RWPE2 (cell line): ENCODE data around the gene PIK3CD.

ENCODE experiments used
- ATAC-seq: fragments of 200-7000 bp; cut with Tn5 transposase; 3 replicates; pipeline ENCODE4 v1.9.1; 2021; ENCODE audit warnings: low read depth
- DNase-seq: peaks from one replicate; pipeline ENCODE4 v3.0.0-alpha.2; 2020; ENCODE audit warnings: low spot score
- H3K27ac ChIP-seq: fragments of 450-650 bp; 2 replicates; pipeline ENCODE4 v1.5.1; 2017; ENCODE audit warnings: mild to moderate bottlenecking; ENCODE audit not compliant: poor library complexity, severe bottlenecking
- H3K27me3 ChIP-seq: fragments of 250-450 bp; sonication (Bioruptor Pico); 2 replicates; pipeline ENCODE4 v1.5.1; 2021; ENCODE audit warnings: mild to moderate bottlenecking, moderate library complexity; ENCODE audit not compliant: insufficient read depth, poor library complexity, severe bottlenecking
- H3K36me3 ChIP-seq: fragments of 250-450 bp; sonication (Bioruptor Pico); 2 replicates; pipeline ENCODE4 v1.5.1; 2020; ENCODE audit warnings: low read depth, mild to moderate bottlenecking, moderate library complexity
- H3K4me1 ChIP-seq: fragments of 250-450 bp; sonication (Bioruptor Pico); 2 replicates; pipeline ENCODE4 v1.5.1; 2021; ENCODE audit warnings: mild to moderate bottlenecking, moderate library complexity; ENCODE audit not compliant: insufficient read depth, poor library complexity, severe bottlenecking
- H3K4me3 ChIP-seq: fragments of 250-450 bp; sonication (Bioruptor Pico); 2 replicates; pipeline ENCODE4 v1.5.1; 2021; ENCODE audit warnings: mild to moderate bottlenecking, moderate library complexity; ENCODE audit not compliant: severe bottlenecking
- H3K9me3 ChIP-seq: fragments of 250-450 bp; sonication (Bioruptor Pico); 2 replicates; pipeline ENCODE4 v1.5.1; 2021; ENCODE audit warnings: mild to moderate bottlenecking, moderate library complexity; ENCODE audit not compliant: severe bottlenecking
- CTCF ChIP-seq: fragments of 450-650 bp; IDR thresholded peaks from one replicate; pipeline ENCODE4 v1.5.1; 2017; ENCODE audit warnings: mild to moderate bottlenecking, moderate library complexity; ENCODE audit not compliant: poor library complexity, severe bottlenecking

The PIK3CD gene

GRCh38 chr1:9726905-9727595, 75.5 kb downstream of the PIK3CD start:
- no peak for TF ChIP-seq CTCF
- peaks cover 88% of the 10 kb centered on the region for H3K36me3 ChIP-seq
- DNase-seq, result no peak
- no peaks in the 10 kb centered on the region for H3K9me3 ChIP-seq
- H3K27me3 ChIP-seq, result no peaks in the 10 kb centered on the region
- no peak overlapping the region for H3K27ac ChIP-seq
- H3K4me3 ChIP-seq, result no peak overlapping the region
- ATAC-seq, result no peak
- H3K4me1 ChIP-seq, result no peaks in the 10 kb centered on the region

GRCh38 chr1:9728451-9729295, 77.1 kb downstream of the PIK3CD start:
- Histone ChIP-seq H3K27ac (no peak overlapping the region), H3K4me1 (no peaks in the 10 kb centered on the region), H3K9me3 (no peaks in the 10 kb centered on the region), H3K27me3 (no peaks in the 10 kb centered on the region), H3K4me3 (no peak overlapping the region), H3K36me3 (peaks cover 90% of the 10 kb centered on the region)
- TF ChIP-seq CTCF, result no peak
- DNase-seq (no peak), ATAC-seq (no peak)

- no peaks in the 10 kb centered on the region for H3K27me3 ChIP-seq
- no peaks in the 10 kb centered on the region for H3K4me1 ChIP-seq
- H3K4me3 ChIP-seq, result no peak overlapping the region
- ATAC-seq (no peak), DNase-seq (no peak)
- no peak overlapping the region for H3K27ac ChIP-seq
- peaks cover 90% of the 10 kb centered on the region for H3K36me3 ChIP-seq
- no peak for TF ChIP-seq CTCF
- no peaks in the 10 kb centered on the region for H3K9me3 ChIP-seq
Measured at GRCh38 chr1:9729523-9729922, 78.0 kb downstream of the PIK3CD start.

- Histone ChIP-seq H3K36me3 (peaks cover 91% of the 10 kb centered on the region), H3K4me1 (no peaks in the 10 kb centered on the region), H3K27ac (no peak overlapping the region), H3K27me3 (no peaks in the 10 kb centered on the region), H3K4me3 (no peak overlapping the region), H3K9me3 (no peaks in the 10 kb centered on the region)
- no peak for ATAC-seq
- DNase-seq, result no peak
- no peak for TF ChIP-seq CTCF
Measured at GRCh38 chr1:9730096-9730901, 78.8 kb downstream of the PIK3CD start.
